22Rv1 (cell line): ENCODE results near the gene JAGN1.

Experiments used
- H3K27ac ChIP-seq: fragments of 450-650 bp; 2 replicates; pipeline ENCODE4 v1.5.1; 2017
- CTCF ChIP-seq: fragments of 450-650 bp; IDR thresholded peaks from 2 replicates; pipeline ENCODE4 v1.5.1; 2017; ENCODE audit warnings: mild to moderate bottlenecking
- ZFX ChIP-seq: fragments of 450-650 bp; IDR thresholded peaks from 2 replicates; pipeline ENCODE4 v1.6.1; 2017; ENCODE audit warnings: antibody characterized with exemption, borderline replicate concordance

The JAGN1 gene

DNA sequence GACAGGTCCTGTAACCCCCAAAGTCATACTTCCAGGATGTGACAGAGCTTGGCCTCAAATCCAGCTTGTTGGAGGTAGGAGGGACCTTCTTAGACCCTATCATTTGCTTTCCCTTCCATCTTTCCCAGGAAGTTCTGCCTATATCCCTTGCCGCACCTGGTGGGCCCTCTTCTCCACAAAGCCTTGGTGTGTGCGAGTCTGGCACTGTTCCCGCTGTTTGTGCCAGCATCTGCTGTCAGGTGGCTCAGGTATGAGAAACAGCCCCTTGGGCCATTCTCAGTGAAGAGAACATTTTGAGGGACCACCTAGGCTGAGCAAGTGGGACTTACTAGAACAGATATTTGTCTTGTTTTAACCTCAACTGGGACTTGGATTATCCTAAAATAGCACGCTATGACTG lies 13.5 kb downstream of the JAGN1 start:
- TF ChIP-seq ZFX (no peak), CTCF (no peak)
- peak overlapping the region; percentile 100; the same call in 1 of the 2 replicates for H3K27ac ChIP-seq

DNA sequence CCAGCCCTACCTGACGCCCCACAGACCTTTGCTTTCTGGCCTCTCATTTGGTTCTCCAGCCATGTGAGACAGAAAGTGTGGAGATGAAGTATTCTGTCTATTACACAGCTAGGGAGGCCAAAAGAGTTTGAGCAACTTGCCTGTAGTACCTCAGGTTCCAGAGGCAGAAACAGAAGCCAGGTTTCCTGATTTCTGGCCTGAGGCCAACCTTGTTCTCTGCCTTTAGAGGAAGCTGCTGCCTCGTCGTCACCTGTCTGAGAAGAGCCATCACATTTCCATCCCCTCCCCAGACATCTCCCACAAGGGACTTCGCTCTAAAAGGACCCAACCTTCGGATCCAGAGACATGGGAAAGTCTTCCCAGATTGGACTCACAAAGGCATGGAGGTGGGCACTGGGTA lies 16.1 kb downstream of the JAGN1 start:
- no peak overlapping the region for H3K27ac ChIP-seq
- no peak for TF ChIP-seq ZFX
- no peak for TF ChIP-seq CTCF

DNA sequence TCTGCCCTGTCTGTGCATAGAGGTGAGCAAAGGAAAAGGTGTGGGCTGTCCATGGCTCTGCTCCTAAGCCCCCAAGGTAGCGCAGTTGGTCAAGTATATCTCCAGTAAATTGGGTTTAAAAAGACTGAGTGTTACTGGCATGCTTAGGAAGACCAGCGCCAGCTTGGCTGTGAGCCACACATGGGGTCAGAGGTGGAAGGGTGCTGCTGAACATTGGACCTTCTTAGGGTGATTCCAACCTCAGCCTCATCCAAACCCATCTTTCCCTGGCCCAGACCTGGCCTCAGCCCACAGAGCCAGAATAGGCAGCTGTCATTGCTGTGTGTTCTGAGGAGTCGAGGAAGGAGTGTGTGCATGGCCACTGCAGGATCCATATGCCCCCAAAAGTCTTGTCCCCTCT lies 17.9 kb downstream of the JAGN1 start:
- no peak overlapping the region for H3K27ac ChIP-seq
- TF ChIP-seq ZFX (no peak), CTCF (no peak)

DNA sequence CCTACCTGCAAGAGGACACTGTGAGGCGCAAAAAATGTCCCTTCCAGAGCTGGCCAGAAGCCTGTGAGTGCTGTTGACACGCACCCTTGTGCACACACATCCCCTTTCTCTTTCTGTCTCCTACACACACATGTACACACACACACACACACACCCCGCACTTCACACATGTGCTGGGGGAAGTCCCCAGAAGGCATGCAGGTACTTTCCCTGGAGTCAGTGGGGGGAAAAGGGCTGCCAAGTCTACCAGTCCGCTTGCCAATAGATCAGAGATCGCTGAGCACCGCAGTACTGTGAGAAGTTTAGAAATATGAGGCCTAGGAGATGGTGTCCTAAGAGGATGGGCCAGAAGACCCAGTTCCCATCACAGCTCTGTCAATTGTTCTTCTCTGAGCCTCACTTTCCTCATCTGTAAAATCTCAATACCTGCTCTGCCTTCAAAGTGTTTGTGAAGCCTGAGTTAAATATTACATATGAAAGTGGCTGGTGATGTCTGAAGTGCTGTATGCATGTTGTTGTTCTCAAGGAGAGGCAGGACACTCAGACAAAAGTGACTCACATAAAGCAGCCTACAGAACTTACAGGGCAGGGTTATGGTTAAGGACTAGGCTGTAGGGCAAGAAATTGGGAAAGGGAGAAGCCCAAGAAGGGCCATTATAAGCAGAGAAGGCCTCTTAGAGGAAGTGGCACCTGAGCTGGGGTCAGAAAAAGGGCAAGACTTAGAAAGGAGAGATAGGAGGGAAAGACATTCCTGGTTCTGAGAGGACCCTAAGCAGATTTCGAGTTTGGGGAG lies 19.0 kb downstream of the JAGN1 start:
- H3K27ac ChIP-seq: no peak overlapping the region
- no peak for TF ChIP-seq CTCF
- no peak for TF ChIP-seq ZFX

- H3K27ac ChIP-seq: peak overlapping the region; percentile 89
- no peak for TF ChIP-seq ZFX
- no peak for TF ChIP-seq CTCF
Observed at GRCh38 chr3:9911863-9912262, 21.5 kb downstream of the JAGN1 start.

DNA sequence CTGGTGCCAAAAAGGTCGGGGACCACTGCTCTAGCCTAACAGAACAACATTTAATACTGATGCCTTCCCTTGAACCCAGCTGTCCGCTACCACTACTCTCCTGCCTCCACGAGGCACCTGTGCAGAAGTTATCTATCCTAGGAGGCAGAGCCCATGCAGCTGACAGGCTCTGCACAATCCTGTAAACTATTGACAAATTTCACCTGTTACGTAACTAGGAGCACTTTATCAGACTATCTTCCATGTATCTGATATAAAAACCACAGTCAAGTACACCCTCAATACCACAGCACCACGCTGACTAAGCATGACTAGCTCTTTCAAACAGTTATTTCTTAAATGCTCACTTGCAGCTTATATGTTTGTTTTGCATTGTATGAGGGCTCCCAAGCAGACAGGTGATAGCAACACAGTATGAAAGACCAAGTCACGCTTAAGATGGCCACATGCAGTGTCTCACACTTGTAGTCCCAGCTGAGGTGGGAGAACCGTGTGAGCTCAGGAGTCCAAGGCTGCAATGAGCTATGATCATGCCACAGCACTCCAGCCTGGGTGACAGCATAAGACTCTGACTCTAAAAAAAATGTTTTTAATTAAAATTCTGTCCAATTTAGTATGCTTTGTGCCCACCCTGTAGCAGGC lies 22.0 kb downstream of the JAGN1 start:
- TF ChIP-seq ZFX: no peak
- TF ChIP-seq CTCF: no peak
- peak overlapping the region; percentile 89 for H3K27ac ChIP-seq

GRCh38 chr3:9913601-9914000 lies 23.2 kb downstream of the JAGN1 start:
- H3K27ac ChIP-seq: peak overlapping the region; percentile 89
- TF ChIP-seq ZFX (no peak), CTCF (no peak)
